ENCODE results near the gene HS1BP3. TPM values are rescaled to one million over a fixed set of nuclear protein-coding genes. Genes with fewer than 3 reads are reported as not detected.

HS1BP3 gene
- polyA plus RNA-seq, 2 of the 4 experiments (the other 2 are of a cell fraction) = 12.4 to 23.5 TPM

DNA sequence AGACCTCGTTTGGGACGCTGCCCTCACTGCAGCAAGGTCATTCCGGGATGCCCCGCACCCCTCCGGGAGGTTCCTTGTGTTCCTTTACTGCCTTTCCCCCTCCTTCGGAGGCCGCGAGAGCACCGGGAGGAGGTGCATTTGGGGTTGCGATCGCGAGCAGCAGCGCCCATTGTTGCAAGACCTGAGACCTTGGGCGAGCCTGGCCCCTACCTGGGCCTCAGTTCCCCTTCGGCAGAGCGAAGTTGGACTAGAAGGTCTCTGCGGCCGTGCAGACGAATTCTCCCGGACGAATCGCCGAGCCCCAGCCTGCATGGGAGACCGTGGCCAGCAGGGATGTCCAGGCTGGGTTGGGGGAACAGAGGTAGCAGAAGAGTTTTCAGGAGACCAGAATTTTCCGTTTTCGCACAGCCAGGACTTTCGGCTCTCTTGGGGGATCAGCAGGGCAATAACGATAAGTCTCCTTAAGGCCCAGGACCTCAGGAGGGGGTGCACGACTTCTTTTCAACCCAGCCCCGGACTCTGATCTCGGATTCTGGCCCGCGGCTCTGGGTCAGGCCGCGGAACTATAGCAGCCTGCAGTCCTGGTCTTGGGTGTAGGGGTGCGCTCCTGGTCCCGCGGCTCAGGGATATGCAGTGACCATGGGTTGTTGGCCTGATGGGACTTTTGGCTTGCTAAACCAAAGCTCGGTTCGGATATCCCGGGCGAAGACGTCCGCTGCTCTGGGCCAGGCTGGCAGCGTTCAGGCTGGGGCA, 18.8 kb upstream of the HS1BP3 start:
- 85% methylated on average over 45 of the region's 45 CpGs for WGBS (ENCODE audit: missing lambda C conversion rate)
- CTCF ChIA-PET = interaction anchor here (1.4 to 10.3 kb wide), 5 partner anchors 6 to 294 kb away, joined by 3 to 191 read pairs (median 3); partner anchors contain the start of gene GDF7
- POLR2A ChIA-PET = no interaction called here
- no peaks in the 10 kb centered on the region for H3K9me3 ChIP-seq
- no peak overlapping the region for H3K27ac ChIP-seq
- FAIRE-seq (no peak), DNase-seq (ENCODE audit: low read depth in 1 of 2, low spot score in 1 of 2) (no peak), ATAC-seq (no peak)
- no peak for TF ChIP-seq ZSCAN20 (CRISPR knock-in tag; IDR thresholded peaks at IDR 0.05)
- TF ChIP-seq, protein P1, sequence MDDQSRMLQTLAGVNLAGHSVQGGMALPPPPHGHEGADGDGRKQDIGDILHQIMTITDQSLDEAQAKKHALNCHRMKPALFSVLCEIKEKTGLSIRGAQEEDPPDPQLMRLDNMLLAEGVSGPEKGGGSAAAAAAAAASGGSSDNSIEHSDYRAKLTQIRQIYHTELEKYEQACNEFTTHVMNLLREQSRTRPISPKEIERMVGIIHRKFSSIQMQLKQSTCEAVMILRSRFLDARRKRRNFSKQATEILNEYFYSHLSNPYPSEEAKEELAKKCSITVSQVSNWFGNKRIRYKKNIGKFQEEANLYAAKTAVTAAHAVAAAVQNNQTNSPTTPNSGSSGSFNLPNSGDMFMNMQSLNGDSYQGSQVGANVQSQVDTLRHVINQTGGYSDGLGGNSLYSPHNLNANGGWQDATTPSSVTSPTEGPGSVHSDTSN (IDR thresholded peaks at IDR 0.05) = no peak
- TF ChIP-seq MAZ (IDR thresholded peaks at IDR 0.05; ENCODE audit: borderline replicate concordance, low read depth, low read length) = no peak
- no peak for TF ChIP-seq TFCP2L1 (CRISPR knock-in tag; IDR thresholded peaks at IDR 0.05)
- no peak for TF ChIP-seq MAFK (IDR thresholded peaks at IDR 0.05; ENCODE audit: partially characterized antibody)
- no peak for TF ChIP-seq GATA3 (IDR thresholded peaks at IDR 0.05; ENCODE audit: borderline replicate concordance)
- TF ChIP-seq FOSB (CRISPR knock-in tag; IDR thresholded peaks at IDR 0.05) = no peak
- TF ChIP-seq NFE2L2 (conservative IDR thresholded peaks at IDR 0.05; ENCODE audit: low read length) = no peak
- TF ChIP-seq JUNB (IDR thresholded peaks at IDR 0.05) = no peak
- TF ChIP-seq EP300 (IDR thresholded peaks at IDR 0.05) = no peak
- TF ChIP-seq KDM5A (IDR thresholded peaks at IDR 0.05) = no peak
- no peak for TF ChIP-seq RARB (CRISPR knock-in tag; IDR thresholded peaks at IDR 0.05)
- no peak for TF ChIP-seq HEYL (CRISPR knock-in tag; IDR thresholded peaks at IDR 0.05)
- no peak for TF ChIP-seq BHLHE40 (IDR thresholded peaks at IDR 0.05; ENCODE audit: low read depth, low read length)
- TF ChIP-seq RFX5 (IDR thresholded peaks at IDR 0.05) = no peak
- TF ChIP-seq, protein P2, sequence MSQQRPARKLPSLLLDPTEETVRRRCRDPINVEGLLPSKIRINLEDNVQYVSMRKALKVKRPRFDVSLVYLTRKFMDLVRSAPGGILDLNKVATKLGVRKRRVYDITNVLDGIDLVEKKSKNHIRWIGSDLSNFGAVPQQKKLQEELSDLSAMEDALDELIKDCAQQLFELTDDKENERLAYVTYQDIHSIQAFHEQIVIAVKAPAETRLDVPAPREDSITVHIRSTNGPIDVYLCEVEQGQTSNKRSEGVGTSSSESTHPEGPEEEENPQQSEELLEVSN (IDR thresholded peaks at IDR 0.05; ENCODE audit: borderline replicate concordance, low read depth) = no peak
- TF ChIP-seq SMC3 (IDR thresholded peaks at IDR 0.05) = no peak
- no peak for TF ChIP-seq EHMT2 (IDR thresholded peaks at IDR 0.05; ENCODE audit: low read depth)
- TF ChIP-seq CHD4 (IDR thresholded peaks at IDR 0.05; ENCODE audit: borderline replicate concordance) = no peak
- TF ChIP-seq, protein P3, sequence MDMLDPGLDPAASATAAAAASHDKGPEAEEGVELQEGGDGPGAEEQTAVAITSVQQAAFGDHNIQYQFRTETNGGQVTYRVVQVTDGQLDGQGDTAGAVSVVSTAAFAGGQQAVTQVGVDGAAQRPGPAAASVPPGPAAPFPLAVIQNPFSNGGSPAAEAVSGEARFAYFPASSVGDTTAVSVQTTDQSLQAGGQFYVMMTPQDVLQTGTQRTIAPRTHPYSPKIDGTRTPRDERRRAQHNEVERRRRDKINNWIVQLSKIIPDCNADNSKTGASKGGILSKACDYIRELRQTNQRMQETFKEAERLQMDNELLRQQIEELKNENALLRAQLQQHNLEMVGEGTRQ (IDR thresholded peaks at IDR 0.05) = no peak
- no peak overlapping the region for H3K4me3 ChIP-seq
- H3K4me2 ChIP-seq = no peak overlapping the region
- peaks cover 19% of the 10 kb centered on the region for H3K4me1 ChIP-seq

DNA sequence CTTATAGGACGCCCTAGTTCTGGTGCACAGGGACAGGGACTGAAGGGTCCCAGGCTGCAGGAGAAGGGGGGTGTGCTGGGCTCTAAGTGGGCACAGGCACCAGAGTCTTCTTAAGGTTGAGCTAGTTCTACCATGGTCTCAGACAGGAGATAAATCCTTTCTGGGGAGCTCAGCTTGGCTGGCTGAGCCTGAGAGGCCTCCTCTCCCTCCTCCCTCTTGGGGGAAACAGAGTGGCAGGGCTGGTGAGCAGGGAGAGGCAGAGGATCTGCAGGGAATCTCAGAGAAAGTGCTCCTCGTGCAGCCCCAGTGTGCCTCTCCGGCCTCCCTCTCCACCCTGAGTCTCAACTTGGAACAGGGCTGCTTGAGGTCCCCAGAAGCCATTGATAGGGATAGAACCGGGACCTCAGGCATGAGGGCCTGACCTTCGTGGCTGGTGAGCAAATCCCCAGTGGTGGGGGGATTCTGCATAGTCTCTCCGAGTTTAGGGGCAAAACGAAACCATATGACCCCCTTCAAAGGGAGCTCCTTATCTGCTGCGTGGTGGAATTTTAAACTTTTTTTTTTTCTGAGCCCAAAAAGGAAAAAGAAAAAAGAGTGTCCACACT, 18.1 kb upstream of the HS1BP3 start:
- no peak overlapping the region for H3K4me3 ChIP-seq
- H3K4me1 ChIP-seq = peaks cover 15% of the 10 kb centered on the region; the same call in 2 of the 3 replicates
- 60% methylated on average over 8 of the region's 8 CpGs for WGBS (ENCODE audit: missing lambda C conversion rate)
- ATAC-seq (no peak), DNase-seq (ENCODE audit: low read depth in 1 of 2, low spot score in 1 of 2) (no peak), FAIRE-seq (no peak)
- TF ChIP-seq BHLHE40 (IDR thresholded peaks at IDR 0.05; ENCODE audit: low read depth, low read length) = no peak
- TF ChIP-seq ZNF302 (CRISPR knock-in tag; IDR thresholded peaks at IDR 0.05) = no peak
- no peak for TF ChIP-seq POLR2AphosphoS2 (conservative IDR thresholded peaks at IDR 0.05; ENCODE audit: low read length)
- TF ChIP-seq, protein P4, sequence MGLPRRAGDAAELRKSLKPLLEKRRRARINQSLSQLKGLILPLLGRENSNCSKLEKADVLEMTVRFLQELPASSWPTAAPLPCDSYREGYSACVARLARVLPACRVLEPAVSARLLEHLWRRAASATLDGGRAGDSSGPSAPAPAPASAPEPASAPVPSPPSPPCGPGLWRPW (IDR thresholded peaks at IDR 0.05) = no peak
- no peak for TF ChIP-seq ZFP36 (IDR thresholded peaks at IDR 0.05; ENCODE audit: borderline replicate concordance, partially characterized antibody)
- no peak for TF ChIP-seq SREBF2 (IDR thresholded peaks at IDR 0.05)
- no peak for TF ChIP-seq MAFK (IDR thresholded peaks at IDR 0.05; ENCODE audit: partially characterized antibody)
- no peak for TF ChIP-seq JUN (IDR thresholded peaks at IDR 0.05)
- TF ChIP-seq FOSL2 (IDR thresholded peaks at IDR 0.05) = no peak
- TF ChIP-seq FOSL2 (CRISPR knock-in tag; IDR thresholded peaks at IDR 0.05) = no peak
- no peak for TF ChIP-seq ZSCAN20 (CRISPR knock-in tag; IDR thresholded peaks at IDR 0.05)
- TF ChIP-seq, protein P3 (IDR thresholded peaks at IDR 0.05) = no peak
- TF ChIP-seq TP53 (CRISPR knock-in tag; IDR thresholded peaks at IDR 0.05) = no peak
- TF ChIP-seq FOXS1 (CRISPR knock-in tag; IDR thresholded peaks at IDR 0.05) = no peak
- no peaks in the 10 kb centered on the region for H3K9me3 ChIP-seq
- no peak overlapping the region for H3K4me2 ChIP-seq
- ChIA-PET POLR2A (no interaction called here), CTCF (no interaction called here)
- no peak overlapping the region for H3K27ac ChIP-seq

Measured in A549 (cell line).